B cell (primary cell): ENCODE results near the gene RUSF1.

ENCODE experiments used
- CTCF ChIP-seq: fragments of 200-600 bp; IDR thresholded peaks from one replicate; pipeline ENCODE4 v1.8.0; 2022; ENCODE audit warnings: antibody characterized with exemption, mild to moderate bottlenecking
- EZH2 ChIP-seq: IDR thresholded peaks from 2 replicates; pipeline ENCODE4 v1.6.1; 2012; ENCODE audit warnings: borderline replicate concordance, low read depth, mild to moderate bottlenecking, moderate library complexity, low read length; ENCODE audit not compliant: insufficient read depth, poor library complexity, severe bottlenecking

- TF ChIP-seq CTCF (no peak), EZH2 (no peak)
These were observed 32.3 kb downstream of the RUSF1 start for GRCh38 chr16:31475946-31476302.
